SU-DHL-6 (cell line): ENCODE data around the gene BLOC1S1.

Experiments used
- H2AFZ ChIP-seq: fragments of 200-600 bp; sonication (generic); 2 replicates; pipeline ENCODE4 v1.6.1; 2014; ENCODE audit warnings: low read depth, mild to moderate bottlenecking, moderate library complexity, mixed read lengths, antibody characterized with exemption, low read length; ENCODE audit not compliant: severe bottlenecking
- H3F3A ChIP-seq: fragments of 200-600 bp; shearing (Covaris generic); 2 replicates; pipeline ENCODE4 v1.6.0; 2016; ENCODE audit warnings: antibody characterized with exemption, mild to moderate bottlenecking; ENCODE audit not compliant: insufficient read depth
- H3K27ac ChIP-seq: fragments of 200-600 bp; sonication (generic); 2 replicates; pipeline ENCODE4 v1.5.1; 2016; ENCODE audit warnings: low read depth, mild to moderate bottlenecking, low read length, moderate library complexity, mixed read lengths
- H3K27me3 ChIP-seq: fragments of 200-600 bp; sonication (generic), shearing (Covaris generic); 2 replicates; pipeline ENCODE4 v1.6.0; 2014; ENCODE audit warnings: mild to moderate bottlenecking, low read length
- H3K36me3 ChIP-seq: fragments of 200-600 bp; sonication (generic); 2 replicates; pipeline ENCODE4 v1.6.1; 2014; ENCODE audit warnings: mild to moderate bottlenecking, low read length, mixed read lengths
- H3K4me2 ChIP-seq: fragments of 300-600, 200-600 bp; shearing (Covaris generic), sonication (generic); 2 replicates; pipeline ENCODE4 v1.6.0; 2014; ENCODE audit warnings: low read length, low read depth, mild to moderate bottlenecking; ENCODE audit not compliant: poor library complexity, severe bottlenecking
- H3K4me3 ChIP-seq: fragments of 200-600 bp; sonication (generic); 2 replicates; pipeline ENCODE4 v1.5.1; 2014; ENCODE audit warnings: antibody characterized with exemption, low read length, mild to moderate bottlenecking, mixed read lengths; ENCODE audit not compliant: insufficient read depth, poor library complexity, severe bottlenecking
- H3K79me2 ChIP-seq: fragments of 200-600 bp; sonication (generic); 2 replicates; pipeline ENCODE4 v1.6.1; 2014; ENCODE audit warnings: mild to moderate bottlenecking, low read length, moderate library complexity; ENCODE audit not compliant: insufficient read depth
- H3K9ac ChIP-seq: fragments of 200-600 bp; sonication (generic); 2 replicates; pipeline ENCODE4 v1.7.0; 2014; ENCODE audit warnings: mild to moderate bottlenecking, low read length
- H3K9me2 ChIP-seq: fragments of 200-600 bp; sonication (generic); replicated peaks from 2 replicates; pipeline ENCODE4 v1.6.1; 2014; ENCODE audit warnings: low read length; ENCODE audit not compliant: insufficient read depth
- H3K9me3 ChIP-seq: fragments of 200-600 bp; sonication (generic); 2 replicates; pipeline ENCODE4 v1.6.1; 2014; ENCODE audit warnings: low read length, mixed read lengths; ENCODE audit not compliant: insufficient read depth
- H4K20me1 ChIP-seq: fragments of 200-600 bp; sonication (generic); 2 replicates; pipeline ENCODE4 v1.6.1; 2014; ENCODE audit warnings: low read depth, mild to moderate bottlenecking, antibody characterized with exemption, low read length, moderate library complexity, mixed read lengths
- EZH2phosphoT487 ChIP-seq: fragments of 200-600 bp; sonication (generic), shearing (Covaris generic); conservative IDR thresholded peaks from 2 replicates; pipeline ENCODE4 v1.6.1; 2018; ENCODE audit warnings: mild to moderate bottlenecking, antibody characterized with exemption, low read length, moderate library complexity, mixed read lengths
- TF ChIP-seq, protein P1 (sequence below): fragments of 200-600 bp; sonication (generic); IDR thresholded peaks from one replicate; pipeline ENCODE4 v1.5.1; 2017; ENCODE audit warnings: antibody characterized with exemption, mild to moderate bottlenecking, low read length, moderate library complexity; ENCODE audit not compliant: insufficient read depth, poor library complexity, severe bottlenecking

Gene BLOC1S1

DNA sequence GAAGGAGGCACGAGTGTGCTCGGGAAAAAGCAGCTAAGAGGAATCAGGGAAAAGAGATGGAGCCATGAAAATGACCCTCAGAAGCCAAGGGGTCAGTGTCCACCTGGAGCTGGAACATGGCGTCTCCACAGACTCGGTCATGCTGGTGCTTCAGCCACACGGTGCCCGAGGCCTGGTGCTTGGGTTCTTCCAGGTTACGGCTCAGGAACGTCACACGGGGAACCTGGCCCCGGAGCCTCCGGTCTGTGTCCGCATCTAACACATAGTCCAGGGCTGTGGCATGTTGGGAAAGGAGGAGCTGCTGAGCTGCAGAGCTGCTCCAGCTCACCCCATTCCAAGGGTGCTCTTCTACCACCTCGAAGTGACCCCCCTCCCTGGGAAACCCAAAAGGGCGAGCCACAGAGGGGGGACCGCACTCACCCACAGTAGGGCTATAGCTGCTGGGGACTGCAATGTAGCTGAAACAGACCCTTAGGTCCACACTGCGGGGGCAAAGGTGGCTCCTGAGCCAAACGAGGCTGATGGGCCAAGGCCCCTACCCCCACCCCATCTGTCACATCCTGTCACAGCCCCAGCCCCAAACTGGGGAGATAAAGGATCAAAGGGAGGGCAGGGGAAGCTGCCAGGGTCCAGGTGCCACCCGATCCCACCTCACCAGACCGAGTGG, 18.9 kb upstream of the BLOC1S1 start:
- TF ChIP-seq EZH2phosphoT487, result no peak
- TF ChIP-seq, protein P1, sequence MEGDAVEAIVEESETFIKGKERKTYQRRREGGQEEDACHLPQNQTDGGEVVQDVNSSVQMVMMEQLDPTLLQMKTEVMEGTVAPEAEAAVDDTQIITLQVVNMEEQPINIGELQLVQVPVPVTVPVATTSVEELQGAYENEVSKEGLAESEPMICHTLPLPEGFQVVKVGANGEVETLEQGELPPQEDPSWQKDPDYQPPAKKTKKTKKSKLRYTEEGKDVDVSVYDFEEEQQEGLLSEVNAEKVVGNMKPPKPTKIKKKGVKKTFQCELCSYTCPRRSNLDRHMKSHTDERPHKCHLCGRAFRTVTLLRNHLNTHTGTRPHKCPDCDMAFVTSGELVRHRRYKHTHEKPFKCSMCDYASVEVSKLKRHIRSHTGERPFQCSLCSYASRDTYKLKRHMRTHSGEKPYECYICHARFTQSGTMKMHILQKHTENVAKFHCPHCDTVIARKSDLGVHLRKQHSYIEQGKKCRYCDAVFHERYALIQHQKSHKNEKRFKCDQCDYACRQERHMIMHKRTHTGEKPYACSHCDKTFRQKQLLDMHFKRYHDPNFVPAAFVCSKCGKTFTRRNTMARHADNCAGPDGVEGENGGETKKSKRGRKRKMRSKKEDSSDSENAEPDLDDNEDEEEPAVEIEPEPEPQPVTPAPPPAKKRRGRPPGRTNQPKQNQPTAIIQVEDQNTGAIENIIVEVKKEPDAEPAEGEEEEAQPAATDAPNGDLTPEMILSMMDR, result no peak
- Histone ChIP-seq H4K20me1 (no peaks in the 10 kb centered on the region), H3K9me3 (no peaks in the 10 kb centered on the region), H3K36me3 (no peaks in the 10 kb centered on the region), H3K4me2 (no peak overlapping the region), H3K79me2 (no peaks in the 10 kb centered on the region), H2AFZ (no peak overlapping the region), H3K4me3 (no peak overlapping the region), H3K27me3 (no peaks in the 10 kb centered on the region), H3K27ac (no peak overlapping the region), H3K9ac (no peak overlapping the region), H3F3A (no peaks in the 10 kb centered on the region), H3K9me2 (no peaks in the 10 kb centered on the region)

DNA sequence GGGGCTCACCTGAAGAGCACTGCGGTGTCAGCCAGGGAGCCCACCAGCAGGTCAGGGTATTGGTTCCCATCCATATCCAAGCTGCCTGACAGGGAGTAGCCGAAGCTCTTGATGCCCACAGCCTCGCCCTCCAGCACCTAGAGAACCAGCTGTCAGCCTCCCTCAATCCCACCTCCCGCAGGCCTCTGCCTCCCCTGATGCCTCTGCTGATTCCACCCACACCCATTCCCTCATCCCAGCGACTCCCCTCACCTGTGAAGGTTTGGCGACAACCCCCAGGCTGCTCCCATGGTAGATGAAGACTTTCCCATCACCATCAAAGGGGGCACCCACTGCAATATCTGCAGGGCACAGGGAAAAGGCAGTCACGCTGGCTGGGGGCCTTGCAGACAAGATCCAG, 18.2 kb upstream of the BLOC1S1 start:
- Histone ChIP-seq H3K9ac (no peak overlapping the region), H4K20me1 (no peaks in the 10 kb centered on the region), H2AFZ (no peak overlapping the region), H3K4me3 (no peak overlapping the region), H3K9me2 (no peaks in the 10 kb centered on the region), H3K79me2 (no peaks in the 10 kb centered on the region), H3K27ac (no peak overlapping the region), H3K27me3 (no peaks in the 10 kb centered on the region), H3K9me3 (no peaks in the 10 kb centered on the region), H3F3A (no peaks in the 10 kb centered on the region), H3K4me2 (no peak overlapping the region), H3K36me3 (no peaks in the 10 kb centered on the region)
- no peak for TF ChIP-seq EZH2phosphoT487

DNA sequence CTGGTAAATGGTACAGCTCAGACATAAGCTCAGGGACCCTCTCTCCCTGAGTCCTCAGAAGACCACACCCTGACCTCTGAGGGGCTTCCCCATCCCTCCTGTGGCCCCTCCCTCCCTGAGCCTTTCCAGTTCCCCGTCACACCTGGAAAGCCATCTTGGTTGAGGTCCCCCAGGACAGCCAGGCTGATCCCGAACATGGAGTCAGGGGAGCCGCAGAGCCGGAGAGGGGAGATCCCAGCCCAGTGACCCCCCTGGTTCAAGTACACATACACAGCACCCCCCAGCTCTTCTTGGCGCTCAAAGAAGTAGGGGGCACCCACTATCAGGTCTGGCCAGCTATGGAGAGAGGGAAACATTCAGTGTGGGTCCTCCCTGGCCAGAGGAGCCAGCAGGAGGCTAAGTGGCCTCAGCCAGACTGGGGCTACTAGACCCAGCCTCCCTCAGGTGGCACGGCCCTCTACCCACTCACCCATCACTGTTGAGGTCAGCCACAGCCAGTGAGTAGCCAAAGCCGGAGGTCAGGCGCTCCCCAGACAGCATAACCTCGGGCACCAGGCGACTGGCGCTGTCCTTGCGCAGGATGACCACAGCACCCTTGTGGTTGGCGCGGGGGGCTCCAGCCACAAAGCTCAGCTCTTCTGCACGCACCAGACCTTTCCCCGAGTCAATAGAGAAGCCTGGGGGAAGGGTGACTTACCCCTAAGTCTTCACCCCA, 17.4 kb upstream of the BLOC1S1 start:
- Histone ChIP-seq H3K27ac (no peak overlapping the region), H3K36me3 (no peaks in the 10 kb centered on the region), H3K4me3 (no peak overlapping the region), H2AFZ (no peak overlapping the region), H3K9me2 (no peaks in the 10 kb centered on the region), H3K79me2 (no peaks in the 10 kb centered on the region), H3K9me3 (no peaks in the 10 kb centered on the region), H3K4me2 (no peak overlapping the region), H3K27me3 (no peaks in the 10 kb centered on the region), H3F3A (no peaks in the 10 kb centered on the region), H4K20me1 (no peaks in the 10 kb centered on the region), H3K9ac (no peak overlapping the region)
- TF ChIP-seq EZH2phosphoT487, result no peak
- TF ChIP-seq, protein P1, result no peak

DNA sequence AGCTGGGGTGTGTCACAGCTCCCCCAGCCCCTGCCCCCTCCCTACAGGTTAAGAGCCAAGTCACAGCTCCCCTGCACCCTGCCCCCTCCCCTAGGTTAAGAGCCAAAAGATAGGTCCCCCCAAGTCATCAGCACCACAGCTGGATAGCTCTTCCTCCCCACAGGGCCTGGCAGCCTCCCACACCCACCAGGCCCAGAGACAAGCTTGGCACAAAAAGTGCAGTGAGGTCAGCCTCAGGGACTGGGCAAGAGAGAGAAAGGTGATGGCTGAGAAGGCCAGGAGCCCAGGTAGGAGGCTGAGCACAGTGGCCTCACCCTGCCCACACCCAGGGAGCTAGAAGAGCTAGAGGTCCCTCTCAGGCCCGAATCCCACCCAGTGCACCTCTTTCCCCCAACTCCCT, 16.9 kb upstream of the BLOC1S1 start:
- H4K20me1 ChIP-seq, result no peaks in the 10 kb centered on the region
- H3K4me3 ChIP-seq, result no peak overlapping the region
- no peaks in the 10 kb centered on the region for H3K27me3 ChIP-seq
- no peak overlapping the region for H3K9ac ChIP-seq
- no peak overlapping the region for H2AFZ ChIP-seq
- H3K9me2 ChIP-seq, result no peaks in the 10 kb centered on the region
- no peak overlapping the region for H3K27ac ChIP-seq
- no peaks in the 10 kb centered on the region for H3K36me3 ChIP-seq
- no peaks in the 10 kb centered on the region for H3K79me2 ChIP-seq
- H3K9me3 ChIP-seq, result no peaks in the 10 kb centered on the region
- H3K4me2 ChIP-seq, result no peak overlapping the region
- no peak for TF ChIP-seq EZH2phosphoT487
- TF ChIP-seq, protein P1, result no peak
- H3F3A ChIP-seq, result no peaks in the 10 kb centered on the region
